ENCODE measurements around the gene DTX3L.

The DTX3L gene

DNA sequence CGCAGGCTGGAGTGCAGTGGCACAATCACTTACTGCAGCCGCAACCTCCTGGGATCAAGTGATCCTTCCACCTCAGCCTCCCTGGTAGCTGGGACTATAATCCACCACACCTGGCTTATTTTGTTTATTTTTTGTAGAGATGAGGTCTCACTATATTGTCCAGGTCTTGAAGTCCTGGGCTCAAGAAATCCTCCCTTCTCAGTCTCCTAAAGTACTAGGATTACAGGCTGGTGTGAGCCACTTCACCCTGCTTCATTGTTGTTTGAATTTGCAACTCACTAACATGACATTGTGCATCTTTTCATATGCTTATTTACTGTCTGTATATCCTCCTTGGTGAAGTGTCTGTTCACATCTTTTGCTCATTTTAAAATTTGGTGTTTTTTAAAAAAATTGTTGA, 23.4 kb downstream of the DTX3L start:
- TF ChIP-seq RAD21 (IDR thresholded peaks at IDR 0.05; ENCODE audit: low read depth) (no peak), EP300 (IDR thresholded peaks at IDR 0.05; ENCODE audit: borderline replicate concordance) (no peak), TCF12 (IDR thresholded peaks at IDR 0.05; ENCODE audit: low read depth) (no peak)
- TF ChIP-seq, protein P1, sequence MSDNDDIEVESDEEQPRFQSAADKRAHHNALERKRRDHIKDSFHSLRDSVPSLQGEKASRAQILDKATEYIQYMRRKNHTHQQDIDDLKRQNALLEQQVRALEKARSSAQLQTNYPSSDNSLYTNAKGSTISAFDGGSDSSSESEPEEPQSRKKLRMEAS (IDR thresholded peaks at IDR 0.05) = no peak
- TF ChIP-seq, protein P2, sequence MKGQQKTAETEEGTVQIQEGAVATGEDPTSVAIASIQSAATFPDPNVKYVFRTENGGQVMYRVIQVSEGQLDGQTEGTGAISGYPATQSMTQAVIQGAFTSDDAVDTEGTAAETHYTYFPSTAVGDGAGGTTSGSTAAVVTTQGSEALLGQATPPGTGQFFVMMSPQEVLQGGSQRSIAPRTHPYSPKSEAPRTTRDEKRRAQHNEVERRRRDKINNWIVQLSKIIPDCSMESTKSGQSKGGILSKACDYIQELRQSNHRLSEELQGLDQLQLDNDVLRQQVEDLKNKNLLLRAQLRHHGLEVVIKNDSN (IDR thresholded peaks at IDR 0.05) = no peak

DNA sequence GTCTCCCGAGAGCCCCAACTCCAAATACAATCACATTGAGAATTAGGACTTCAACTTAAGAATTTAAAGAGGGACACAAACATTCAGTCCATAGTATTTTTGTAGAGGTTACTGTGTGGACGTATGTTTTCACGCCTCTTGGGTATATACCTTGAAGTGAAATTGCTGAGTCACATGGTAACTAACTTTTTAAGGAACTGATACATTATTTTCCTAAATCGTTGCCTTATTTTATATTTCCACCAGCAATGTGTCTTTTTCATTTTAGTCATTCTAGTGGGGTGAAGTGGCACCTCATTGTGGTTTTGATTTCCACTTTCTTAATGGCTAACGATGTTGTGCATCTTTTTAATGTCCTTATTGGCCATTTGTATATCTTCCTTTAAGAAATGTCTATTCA, 25.2 kb downstream of the DTX3L start:
- TF ChIP-seq TAF1 (IDR thresholded peaks at IDR 0.05; ENCODE audit: low read depth) = no peak
- TF ChIP-seq TEAD4 (IDR thresholded peaks at IDR 0.05) = no peak

DNA sequence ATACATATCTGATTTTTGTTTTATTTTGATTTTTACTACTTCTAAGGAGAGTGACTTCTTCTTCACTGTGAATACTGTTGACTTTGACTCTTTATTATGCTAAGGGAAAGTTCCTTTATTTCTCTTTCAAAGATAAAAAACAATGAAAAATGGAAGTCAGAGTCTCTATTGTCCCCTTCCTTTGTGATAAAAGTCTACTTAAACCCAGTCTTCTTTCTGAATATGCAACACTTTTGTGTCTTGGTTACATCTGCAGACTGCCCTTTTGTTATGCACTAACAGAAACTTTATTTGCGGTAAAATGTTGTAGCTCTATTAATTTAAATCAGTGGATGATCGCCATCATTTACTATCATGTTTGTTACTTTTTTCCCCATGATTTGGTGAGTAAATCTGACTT, 26.5 kb downstream of the DTX3L start:
- TF ChIP-seq, protein P2 (IDR thresholded peaks at IDR 0.05) = no peak

DNA sequence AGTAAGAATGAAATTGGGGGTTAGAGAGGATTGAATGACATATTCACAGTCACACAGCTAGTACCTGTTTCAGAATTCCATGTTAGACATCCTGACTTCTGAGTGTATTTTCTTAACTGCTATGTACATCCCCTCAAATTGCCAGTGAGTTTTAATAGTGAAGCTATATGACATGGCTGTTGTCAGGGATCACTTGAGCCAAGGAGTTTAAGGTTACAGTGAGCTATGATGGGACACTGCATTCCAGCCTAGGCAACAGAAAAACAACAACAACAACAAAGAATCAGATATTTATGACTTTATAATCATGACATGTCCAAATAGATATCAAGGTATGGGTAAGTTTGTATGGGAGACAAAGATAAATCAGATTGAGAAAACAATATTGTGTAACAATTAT, 29.9 kb downstream of the DTX3L start:
- TF ChIP-seq TAF1 (IDR thresholded peaks at IDR 0.05; ENCODE audit: low read depth) (no peak), EGR1 (IDR thresholded peaks at IDR 0.05) (no peak), TEAD4 (IDR thresholded peaks at IDR 0.05) (no peak), FOXM1 (IDR thresholded peaks at IDR 0.05; ENCODE audit: borderline replicate concordance, low read depth) (no peak), NFIC (IDR thresholded peaks at IDR 0.05) (no peak), TCF12 (IDR thresholded peaks at IDR 0.05; ENCODE audit: low read depth) (no peak), RAD21 (IDR thresholded peaks at IDR 0.05; ENCODE audit: low read depth) (no peak), CREB1 (IDR thresholded peaks at IDR 0.05; ENCODE audit: low read depth) (no peak), ZBTB7A (IDR thresholded peaks at IDR 0.05; ENCODE audit: low read depth) (no peak), EP300 (IDR thresholded peaks at IDR 0.05; ENCODE audit: borderline replicate concordance) (no peak)
- TF ChIP-seq, protein P3, sequence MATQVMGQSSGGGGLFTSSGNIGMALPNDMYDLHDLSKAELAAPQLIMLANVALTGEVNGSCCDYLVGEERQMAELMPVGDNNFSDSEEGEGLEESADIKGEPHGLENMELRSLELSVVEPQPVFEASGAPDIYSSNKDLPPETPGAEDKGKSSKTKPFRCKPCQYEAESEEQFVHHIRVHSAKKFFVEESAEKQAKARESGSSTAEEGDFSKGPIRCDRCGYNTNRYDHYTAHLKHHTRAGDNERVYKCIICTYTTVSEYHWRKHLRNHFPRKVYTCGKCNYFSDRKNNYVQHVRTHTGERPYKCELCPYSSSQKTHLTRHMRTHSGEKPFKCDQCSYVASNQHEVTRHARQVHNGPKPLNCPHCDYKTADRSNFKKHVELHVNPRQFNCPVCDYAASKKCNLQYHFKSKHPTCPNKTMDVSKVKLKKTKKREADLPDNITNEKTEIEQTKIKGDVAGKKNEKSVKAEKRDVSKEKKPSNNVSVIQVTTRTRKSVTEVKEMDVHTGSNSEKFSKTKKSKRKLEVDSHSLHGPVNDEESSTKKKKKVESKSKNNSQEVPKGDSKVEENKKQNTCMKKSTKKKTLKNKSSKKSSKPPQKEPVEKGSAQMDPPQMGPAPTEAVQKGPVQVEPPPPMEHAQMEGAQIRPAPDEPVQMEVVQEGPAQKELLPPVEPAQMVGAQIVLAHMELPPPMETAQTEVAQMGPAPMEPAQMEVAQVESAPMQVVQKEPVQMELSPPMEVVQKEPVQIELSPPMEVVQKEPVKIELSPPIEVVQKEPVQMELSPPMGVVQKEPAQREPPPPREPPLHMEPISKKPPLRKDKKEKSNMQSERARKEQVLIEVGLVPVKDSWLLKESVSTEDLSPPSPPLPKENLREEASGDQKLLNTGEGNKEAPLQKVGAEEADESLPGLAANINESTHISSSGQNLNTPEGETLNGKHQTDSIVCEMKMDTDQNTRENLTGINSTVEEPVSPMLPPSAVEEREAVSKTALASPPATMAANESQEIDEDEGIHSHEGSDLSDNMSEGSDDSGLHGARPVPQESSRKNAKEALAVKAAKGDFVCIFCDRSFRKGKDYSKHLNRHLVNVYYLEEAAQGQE (IDR thresholded peaks at IDR 0.05; ENCODE audit: low read depth) = no peak
- TF ChIP-seq, protein P2 (IDR thresholded peaks at IDR 0.05) = no peak
- TF ChIP-seq, protein P1 (IDR thresholded peaks at IDR 0.05) = no peak

DNA sequence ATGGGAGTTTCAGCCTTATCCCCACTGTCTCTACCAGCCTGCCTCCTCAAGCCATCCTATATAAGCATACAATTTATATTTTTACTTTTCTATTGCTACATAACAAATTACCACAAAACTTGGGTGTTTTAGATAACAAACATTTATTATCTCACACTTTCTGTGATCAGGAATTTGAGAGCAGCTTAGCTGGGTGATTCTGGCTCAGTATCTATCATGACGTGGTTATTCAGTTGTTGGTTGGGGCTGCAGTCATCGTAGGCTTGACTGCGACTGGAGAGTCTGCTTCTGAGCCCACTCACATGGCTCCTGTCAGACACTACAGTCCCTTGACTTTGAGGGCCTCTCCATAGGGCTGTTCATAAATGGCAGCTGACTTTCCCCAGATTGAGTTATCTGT, 34.0 kb downstream of the DTX3L start:
- TF ChIP-seq TEAD4 (IDR thresholded peaks at IDR 0.05) (no peak), CREB1 (IDR thresholded peaks at IDR 0.05; ENCODE audit: low read depth) (no peak), NFIC (IDR thresholded peaks at IDR 0.05) (no peak), RAD21 (IDR thresholded peaks at IDR 0.05; ENCODE audit: low read depth) (no peak), EP300 (IDR thresholded peaks at IDR 0.05; ENCODE audit: borderline replicate concordance) (no peak), TCF12 (IDR thresholded peaks at IDR 0.05; ENCODE audit: low read depth) (no peak), CEBPB (IDR thresholded peaks at IDR 0.05) (no peak), EGR1 (IDR thresholded peaks at IDR 0.05) (no peak), ZBTB7A (IDR thresholded peaks at IDR 0.05; ENCODE audit: low read depth) (no peak)
- TF ChIP-seq, protein P3 (IDR thresholded peaks at IDR 0.05; ENCODE audit: low read depth) = no peak
- TF ChIP-seq, protein P2 (IDR thresholded peaks at IDR 0.05) = no peak
- TF ChIP-seq, protein P1 (IDR thresholded peaks at IDR 0.05) = no peak

DNA sequence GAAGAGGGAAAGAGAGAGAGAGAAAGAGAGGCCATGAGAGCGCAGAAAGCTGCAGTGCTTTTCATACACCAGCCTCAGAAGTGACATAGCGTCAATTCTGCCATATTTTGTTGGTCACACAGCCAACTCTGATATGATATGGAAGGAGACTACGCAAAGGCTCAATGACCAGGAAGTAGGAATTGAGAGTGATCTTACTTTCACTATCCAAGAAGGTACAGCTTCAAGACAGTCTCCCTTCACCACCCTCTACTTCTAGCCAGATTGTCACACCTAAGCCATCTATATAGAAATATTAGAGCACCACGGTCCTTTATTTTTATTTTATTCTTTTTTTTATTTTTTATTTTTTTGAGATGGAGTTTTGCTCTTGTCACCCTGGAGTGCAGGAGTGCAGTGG, 34.4 kb downstream of the DTX3L start:
- TF ChIP-seq EGR1 (IDR thresholded peaks at IDR 0.05) = no peak
- no peak for TF ChIP-seq TCF12 (IDR thresholded peaks at IDR 0.05; ENCODE audit: low read depth)
- no peak for TF ChIP-seq ZBTB7A (IDR thresholded peaks at IDR 0.05; ENCODE audit: low read depth)
- TF ChIP-seq, protein P3 (IDR thresholded peaks at IDR 0.05; ENCODE audit: low read depth) = no peak
- no peak for TF ChIP-seq CEBPB (IDR thresholded peaks at IDR 0.05)
- TF ChIP-seq RAD21 (IDR thresholded peaks at IDR 0.05; ENCODE audit: low read depth) = no peak
- TF ChIP-seq FOXM1 (IDR thresholded peaks at IDR 0.05; ENCODE audit: borderline replicate concordance, low read depth) = no peak
- TF ChIP-seq EP300 (IDR thresholded peaks at IDR 0.05; ENCODE audit: borderline replicate concordance) = no peak
- no peak for TF ChIP-seq YY1 (IDR thresholded peaks at IDR 0.05; ENCODE audit: low read depth)
- no peak for TF ChIP-seq CREB1 (IDR thresholded peaks at IDR 0.05; ENCODE audit: low read depth)
- no peak for TF ChIP-seq NFIC (IDR thresholded peaks at IDR 0.05)
- TF ChIP-seq, protein P2 (IDR thresholded peaks at IDR 0.05) = no peak

All from Ishikawa (cell line).